ENCODE measurements around the gene TTC6. TPM values are rescaled to one million over a fixed set of nuclear protein-coding genes. Genes with fewer than 3 reads are reported as not detected.

Gene TTC6
- total and polyA plus RNA-seq, 2 of the 4 experiments (the other 2 are of a cell fraction): under 0.01 to 0.12 TPM

- Histone ChIP-seq H4K5ac (ENCODE audit: low read depth, low read length) (no peak overlapping the region), H2AK5ac (ENCODE audit: low read depth, low read length) (no peak overlapping the region), H2BK5ac (ENCODE audit: low read depth, low read length, poor library complexity, severe bottlenecking) (no peak overlapping the region), H2AFZ (replicated peaks; ENCODE audit: low read length, poor library complexity) (no peak overlapping the region), H4K8ac (ENCODE audit: low read depth in 2 of 2, low read length in 2 of 2) (no peak overlapping the region), H3K23ac (ENCODE audit: low read depth, low read length) (no peak overlapping the region), H3K4ac (ENCODE audit: low read depth, low read length) (no peak overlapping the region), H3K36me3 (ENCODE audit: control insufficient read depth, insufficient read depth, low read length) (no peaks in the 10 kb centered on the region), H4K20me1 (ENCODE audit: insufficient read depth, low read length) (no peaks in the 10 kb centered on the region), H2BK15ac (ENCODE audit: low read depth, low read length) (no peak overlapping the region), H3K18ac (ENCODE audit: low read depth, low read length) (no peak overlapping the region), H3K27me3 (ENCODE audit: control insufficient read depth, insufficient read depth, low read length) (peaks cover 62% of the 10 kb centered on the region), H3K27ac (ENCODE audit: insufficient read depth, low read length) (no peak overlapping the region), H3K4me2 (ENCODE audit: low read depth, low read length) (no peak overlapping the region), H3K4me1 (ENCODE audit: control insufficient read depth, insufficient read depth, low read length) (no peaks in the 10 kb centered on the region), H4K91ac (ENCODE audit: insufficient read depth, low read depth, low read length) (no peak overlapping the region), H2BK120ac (ENCODE audit: low read depth, low read length) (no peak overlapping the region), H3K9me3 (ENCODE audit: control insufficient read depth, insufficient read depth, low read length) (peaks cover 18% of the 10 kb centered on the region), H3K14ac (replicated peaks; ENCODE audit: low read depth, low read length) (no peak overlapping the region), H2BK20ac (ENCODE audit: low read depth, low read length) (no peak overlapping the region), H2AK9ac (replicated peaks; ENCODE audit: low read depth, low read length, poor library complexity) (no peak overlapping the region), H3K9me1 (ENCODE audit: insufficient read depth, low read length) (no peaks in the 10 kb centered on the region), H3K56ac (ENCODE audit: extremely low read depth, insufficient read depth, low read length) (no peak overlapping the region), H3K9ac (ENCODE audit: low read depth, low read length) (no peak overlapping the region), H3K79me1 (ENCODE audit: low read depth in 1 of 2, low read length in 2 of 2) (no peaks in the 10 kb centered on the region), H3K4me3 (ENCODE audit: insufficient read depth, low read depth, low read length) (no peak overlapping the region)
- ChIA-PET CTCF (no interaction called here), POLR2A (ENCODE audit: unreplicated experiment) (no interaction called here)
- dilution Hi-C loops (cut with HindIII; ENCODE audit: low sequenced_read_pairs, unreplicated experiment): no loop called here
- no peak for ATAC-seq (ENCODE audit: low read depth)
- BruUV-seq (replicated peaks): no TSS peak
- intact Hi-C loops (cut with micrococcal nuclease): no loop called here
- no peak for DNase-seq
- no peak for TF ChIP-seq MAFK (IDR thresholded peaks at IDR 0.05; ENCODE audit: low read depth, low read length)
- TF ChIP-seq BHLHE40 (IDR thresholded peaks at IDR 0.05; ENCODE audit: low read depth, low read length): no peak
- no peak for TF ChIP-seq CTCF (conservative IDR thresholded peaks at IDR 0.05; ENCODE audit: low read depth, low read length)
- TF ChIP-seq RFX5 (IDR thresholded peaks at IDR 0.05; ENCODE audit: low read depth, low read length): no peak
- no peak for TF ChIP-seq RAD21 (IDR thresholded peaks at IDR 0.05; ENCODE audit: low read length)
- TF ChIP-seq CHD1 (IDR thresholded peaks at IDR 0.05; ENCODE audit: low read depth, low read length): no peak
- TF ChIP-seq, protein P1, sequence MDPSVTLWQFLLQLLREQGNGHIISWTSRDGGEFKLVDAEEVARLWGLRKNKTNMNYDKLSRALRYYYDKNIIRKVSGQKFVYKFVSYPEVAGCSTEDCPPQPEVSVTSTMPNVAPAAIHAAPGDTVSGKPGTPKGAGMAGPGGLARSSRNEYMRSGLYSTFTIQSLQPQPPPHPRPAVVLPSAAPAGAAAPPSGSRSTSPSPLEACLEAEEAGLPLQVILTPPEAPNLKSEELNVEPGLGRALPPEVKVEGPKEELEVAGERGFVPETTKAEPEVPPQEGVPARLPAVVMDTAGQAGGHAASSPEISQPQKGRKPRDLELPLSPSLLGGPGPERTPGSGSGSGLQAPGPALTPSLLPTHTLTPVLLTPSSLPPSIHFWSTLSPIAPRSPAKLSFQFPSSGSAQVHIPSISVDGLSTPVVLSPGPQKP (IDR thresholded peaks at IDR 0.05; ENCODE audit: borderline replicate concordance, low read depth, low read length): no peak
- TF ChIP-seq MXI1 (IDR thresholded peaks at IDR 0.05; ENCODE audit: borderline replicate concordance, low read depth, low read length): no peak
- no peak for TF ChIP-seq MAZ (IDR thresholded peaks at IDR 0.05; ENCODE audit: borderline replicate concordance, low read depth, low read length)
- no peak for TF ChIP-seq RCOR1 (IDR thresholded peaks at IDR 0.05; ENCODE audit: insufficient replicate concordance, low read length)
- no peak for TF ChIP-seq SMC3 (IDR thresholded peaks at IDR 0.05; ENCODE audit: low read depth, low read length)
- in situ Hi-C loops (cut with MboI; ENCODE audit: low sequenced_read_pairs): no loop called here
- no CpG with 5 or more reads among the region's 3 CpGs for WGBS, 2 experiments (ENCODE audit: extremely low coverage in 2 of 2, insufficient read length in 1 of 2)
These were observed 13.2 kb downstream of the TTC6 start for GRCh38 chr14:37608649-37609048.

All from IMR-90 (cell line).